LNCaP clone FGC (cell line): ENCODE measurements around the gene CCDC13.
"Not testable (repeated sequence)": the region's sequence is repeated elsewhere in the genome, so short reads cannot be mapped to it uniquely, and the experiment has no call there.

Experiments
- DNase-seq: peaks from one replicate; pipeline ENCODE4 v3.0.0-alpha.2; 2011; ENCODE audit warnings: low read depth
- H3K4me3 ChIP-seq: 2 replicates; pipeline ENCODE4 v1.5.1; 2011; ENCODE audit warnings: mild to moderate bottlenecking, low read depth, low read length, control low read depth
- TF ChIP-seq, protein P1 (sequence below): IDR thresholded peaks from 2 replicates; pipeline ENCODE4 v1.5.1; 2012; ENCODE audit warnings: mild to moderate bottlenecking; ENCODE audit not compliant: control insufficient read depth, insufficient read depth; ENCODE audit errors: extremely low read depth

CCDC13 gene

DNA sequence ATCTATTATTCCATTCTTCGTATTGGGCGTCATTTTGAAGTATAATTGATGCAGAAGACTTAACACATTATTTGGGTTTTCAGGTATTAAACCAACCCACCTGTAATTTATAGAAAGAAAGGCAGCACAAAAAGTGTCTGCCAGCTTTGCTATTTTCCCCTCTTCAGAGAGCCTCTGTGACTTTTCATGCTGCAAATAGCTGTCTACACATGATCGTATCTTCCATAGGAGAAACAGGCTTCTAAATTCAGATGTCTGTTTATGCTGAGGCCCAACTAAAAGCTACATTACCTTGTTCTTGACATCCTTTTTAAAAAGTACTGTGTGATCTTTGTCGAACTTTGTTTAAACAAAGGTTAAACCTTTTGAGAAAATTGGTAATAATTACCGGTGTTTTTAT lies 41.2 kb upstream of the CCDC13 start:
- no peak for DNase-seq
- TF ChIP-seq, protein P1, sequence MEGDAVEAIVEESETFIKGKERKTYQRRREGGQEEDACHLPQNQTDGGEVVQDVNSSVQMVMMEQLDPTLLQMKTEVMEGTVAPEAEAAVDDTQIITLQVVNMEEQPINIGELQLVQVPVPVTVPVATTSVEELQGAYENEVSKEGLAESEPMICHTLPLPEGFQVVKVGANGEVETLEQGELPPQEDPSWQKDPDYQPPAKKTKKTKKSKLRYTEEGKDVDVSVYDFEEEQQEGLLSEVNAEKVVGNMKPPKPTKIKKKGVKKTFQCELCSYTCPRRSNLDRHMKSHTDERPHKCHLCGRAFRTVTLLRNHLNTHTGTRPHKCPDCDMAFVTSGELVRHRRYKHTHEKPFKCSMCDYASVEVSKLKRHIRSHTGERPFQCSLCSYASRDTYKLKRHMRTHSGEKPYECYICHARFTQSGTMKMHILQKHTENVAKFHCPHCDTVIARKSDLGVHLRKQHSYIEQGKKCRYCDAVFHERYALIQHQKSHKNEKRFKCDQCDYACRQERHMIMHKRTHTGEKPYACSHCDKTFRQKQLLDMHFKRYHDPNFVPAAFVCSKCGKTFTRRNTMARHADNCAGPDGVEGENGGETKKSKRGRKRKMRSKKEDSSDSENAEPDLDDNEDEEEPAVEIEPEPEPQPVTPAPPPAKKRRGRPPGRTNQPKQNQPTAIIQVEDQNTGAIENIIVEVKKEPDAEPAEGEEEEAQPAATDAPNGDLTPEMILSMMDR: no peak
- no peak overlapping the region for H3K4me3 ChIP-seq

- DNase-seq, H3K4me3 ChIP-seq: not testable (repeated sequence)
Observed at GRCh38 chr3:42811118-42811883, 38.2 kb upstream of the CCDC13 start.

GRCh38 chr3:42810706-42811105 lies 37.7 kb upstream of the CCDC13 start:
- not testable (repeated sequence) for H3K4me3 ChIP-seq, DNase-seq

DNA sequence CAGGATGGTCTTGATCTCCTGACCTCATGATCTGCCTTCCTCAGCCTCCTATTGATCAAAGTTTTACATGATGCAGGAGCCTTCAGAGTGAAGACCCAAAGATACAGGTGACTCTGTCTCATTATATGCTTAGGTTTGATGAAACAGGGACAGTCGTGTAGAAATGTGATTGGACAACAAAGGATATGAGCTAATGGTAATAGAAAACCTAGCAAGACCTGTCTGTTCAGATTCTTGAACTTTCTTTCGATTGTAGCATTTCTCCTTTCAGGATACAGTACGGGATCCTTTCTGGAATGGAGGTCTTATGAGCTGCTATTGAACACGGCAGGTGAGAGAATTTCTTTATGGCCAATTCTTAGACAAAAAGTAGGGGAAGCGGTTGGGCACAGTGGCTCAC lies 36.1 kb upstream of the CCDC13 start, which contains the start of gene ACKR2:
TSS of gene ACKR2 (plus strand) at position 244 of the 400 bp plus-strand sequence. CDS start 55,058 bp downstream, outside the sequence.
- DNase-seq: no peak
- H3K4me3 ChIP-seq: no peak within 1 kb of the TSS
- TF ChIP-seq, protein P1: no peak

- H3K4me3 ChIP-seq: no peak overlapping the region
- DNase-seq: no peak
- TF ChIP-seq, protein P1: no peak
Observed at GRCh38 chr3:42807929-42808328, 34.9 kb upstream of the CCDC13 start.

DNA sequence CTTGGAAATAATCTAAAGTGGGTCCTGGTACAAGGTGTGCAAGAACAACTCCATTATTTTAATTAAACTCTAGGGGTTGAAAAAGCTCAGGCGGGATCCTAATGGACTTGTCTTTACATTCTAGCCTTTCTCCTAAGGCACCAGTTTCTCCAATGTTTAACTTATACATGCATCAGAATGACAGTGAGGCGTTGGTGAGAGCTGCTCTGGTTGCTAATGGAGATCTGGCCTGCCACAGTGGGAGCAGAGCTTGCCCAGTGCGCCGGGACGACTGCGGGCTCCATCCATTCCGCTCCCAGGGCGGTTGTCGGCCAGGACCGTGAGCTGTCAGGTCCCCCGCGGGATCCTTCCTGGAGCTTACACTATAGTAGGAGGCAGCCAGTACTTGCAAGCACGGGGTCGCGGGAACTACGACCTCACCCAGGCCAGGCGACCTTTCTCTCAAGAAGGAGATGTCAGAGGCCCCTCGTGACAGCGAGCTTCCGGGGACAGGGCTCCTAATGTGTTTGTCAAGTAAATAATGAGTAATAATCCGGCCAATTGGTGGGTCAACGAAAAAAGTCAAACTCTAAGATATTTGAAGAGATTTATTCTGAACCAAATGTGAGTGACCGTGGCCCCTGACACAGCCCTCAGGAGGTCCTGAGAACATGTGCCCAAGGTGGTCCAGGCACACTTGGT lies 32.2 kb upstream of the CCDC13 start:
- H3K4me3 ChIP-seq: peak overlapping the region; percentile 68
- DNase-seq: no peak
- TF ChIP-seq, protein P1: no peak

DNA sequence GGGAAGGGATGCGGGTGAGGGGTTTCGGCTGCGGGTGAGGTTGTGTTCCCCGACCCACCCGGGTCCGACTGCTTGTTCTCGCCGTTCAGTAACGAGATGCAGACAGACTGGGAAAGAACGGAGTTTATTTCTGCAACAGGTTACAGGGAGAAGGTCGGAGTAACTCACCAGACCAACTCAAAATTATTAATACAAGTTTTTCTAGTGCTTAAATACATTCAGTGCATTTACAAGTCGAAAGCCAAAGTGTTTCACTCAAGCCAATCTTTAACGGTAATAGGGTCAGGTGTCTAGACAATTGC lies 31.7 kb upstream of the CCDC13 start:
- peak overlapping the region; percentile 68 for H3K4me3 ChIP-seq
- no peak for DNase-seq
- TF ChIP-seq, protein P1: no peak

DNA sequence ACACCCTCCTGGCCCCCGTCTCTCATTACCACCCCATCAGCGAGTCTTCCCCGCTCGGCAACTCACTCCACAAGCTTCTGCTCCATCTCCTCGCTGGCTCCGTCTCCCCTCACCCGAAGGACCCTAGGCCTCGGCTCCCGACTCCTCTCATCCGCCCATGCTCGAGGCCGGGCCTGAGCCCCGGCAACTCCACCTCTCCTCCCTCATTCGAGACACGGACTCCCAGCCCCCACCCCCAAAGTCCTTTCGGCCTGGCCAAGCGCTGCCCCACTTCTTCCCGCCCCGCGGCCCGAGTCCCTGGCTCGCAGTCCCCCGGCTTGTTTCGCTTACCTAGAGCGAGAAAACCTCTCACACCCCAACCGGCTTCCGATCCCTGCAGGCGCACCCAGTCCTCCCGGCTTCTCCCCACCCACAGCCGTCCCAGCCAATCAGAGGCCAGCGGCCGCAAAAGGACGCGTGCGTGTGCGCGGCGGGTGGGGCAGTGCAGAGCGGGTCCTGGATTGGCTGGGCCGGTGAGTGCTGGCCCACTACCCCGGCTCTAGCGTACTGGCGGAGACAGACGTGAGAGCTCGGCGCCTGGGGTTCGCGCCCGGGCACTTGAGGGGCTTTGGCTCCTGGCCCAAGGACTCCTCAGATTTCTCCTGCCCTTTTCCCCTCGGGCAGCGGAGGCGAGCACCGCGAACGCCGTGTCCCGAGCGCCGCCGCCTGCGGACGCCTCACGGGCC lies 31.2 kb upstream of the CCDC13 start, which contains the start of gene HIGD1A:
TSS of gene HIGD1A (minus strand) at position 385 of the 725 bp plus-strand sequence. CDS start 10,237 bp downstream, outside the sequence.
- peak; percentile 73 for DNase-seq
- TF ChIP-seq, protein P1: no peak
- H3K4me3 ChIP-seq: peak within 1 kb of the TSS; percentile 68
